SK-N-SH (cell line): ENCODE results near the gene SZRD1. TPM values are rescaled to one million over a fixed set of nuclear protein-coding genes. Genes with fewer than 3 reads are reported as not detected.

Experiments
- CTCF ChIA-PET: fragments of 300-600, 350-600 bp; formaldehyde crosslinking; extraction: SDS; loops from one replicate; lab custom pipeline; 2021; lab: Yijun Ruan, JAX
- POLR2A ChIA-PET: fragments of 350-600 bp; sonication (Branson Sonifier 250); formaldehyde crosslinking; extraction: SDS; loops from one replicate; lab custom pipeline; 2020; ENCODE audit warnings: antibody characterized with exemption, inconsistent platforms; lab: Yijun Ruan, JAX
- DNase-seq: peaks from one replicate; pipeline ENCODE4 v3.0.0; 2012
- H2AFZ ChIP-seq: fragments of 200-600 bp; sonication (generic); 2 replicates; pipeline ENCODE4 v1.8.1; 2016; ENCODE audit warnings: antibody characterized with exemption, mild to moderate bottlenecking, low read depth
- H3F3A ChIP-seq: fragments of 200-600 bp; sonication (generic); replicated peaks from 2 replicates; pipeline ENCODE3; 2016; ENCODE audit warnings: antibody characterized with exemption, mild to moderate bottlenecking; ENCODE audit not compliant: insufficient read depth
- H3K27ac ChIP-seq, 2 experiments: fragments of 200-500 bp in 1 of 2; fragments of 200-600 bp in 1 of 2; sonication (Bioruptor generic) in 1 of 2; sonication (generic), shearing (Covaris generic) in 1 of 2; 2 replicates each; pipeline versions ENCODE4 v1.5.1 to v1.6.1; 2014 to 2016; ENCODE audit warnings: low read depth in 2 of 2, inconsistent platforms in 1 of 2, low read length in 1 of 2, mild to moderate bottlenecking in 1 of 2, mixed read lengths in 1 of 2
- H3K27me3 ChIP-seq: fragments of 200-600 bp; sonication (generic), shearing (Covaris generic); 2 replicates; pipeline ENCODE4 v1.6.1; 2016; ENCODE audit warnings: mixed run types; ENCODE audit not compliant: insufficient read depth
- H3K36me3 ChIP-seq, 2 experiments: fragments of 200-500 bp in 1 of 2; fragments of 200-600 bp in 1 of 2; sonication (Bioruptor generic) in 1 of 2; sonication (generic) in 1 of 2; replicated peaks in 1 of 2; 2 replicates each; pipeline versions ENCODE3 to v1.5.1; 2014 to 2016; ENCODE audit warnings: low read length in 1 of 2, mild to moderate bottlenecking in 1 of 2; ENCODE audit not compliant: insufficient read depth in 2 of 2, control insufficient read depth in 1 of 2
- H3K4me1 ChIP-seq, 2 experiments: fragments of 200-500 bp in 1 of 2; fragments of 200-600 bp in 1 of 2; sonication (Bioruptor generic) in 1 of 2; sonication (generic), shearing (Covaris generic) in 1 of 2; 2 replicates each; pipeline versions ENCODE4 v1.5.1 to v1.6.1; 2014 to 2016; ENCODE audit warnings: low read depth in 1 of 2, low read length in 1 of 2, mixed run types in 1 of 2; ENCODE audit not compliant: insufficient read depth in 2 of 2, control insufficient read depth in 1 of 2
- H3K4me2 ChIP-seq: fragments of 200-600 bp; sonication (generic), shearing (Covaris generic); 2 replicates; pipeline ENCODE4 v1.6.1; 2017; ENCODE audit warnings: mixed run types
- H3K4me3 ChIP-seq, 2 experiments: fragments of 200-500 bp in 1 of 2; fragments of 200-600 bp in 1 of 2; sonication (Bioruptor generic) in 1 of 2; sonication (generic), shearing (Covaris generic) in 1 of 2; 2 replicates each; pipeline versions ENCODE4 v1.5.1 to v1.8.1; 2014 to 2016; ENCODE audit warnings: low read depth in 2 of 2, inconsistent platforms in 1 of 2, low read length in 1 of 2, mild to moderate bottlenecking in 1 of 2, mixed read lengths in 1 of 2, moderate library complexity in 1 of 2
- H3K79me2 ChIP-seq: fragments of 200-600 bp; sonication (generic); 2 replicates; pipeline ENCODE4 v1.8.1; 2017; ENCODE audit warnings: mild to moderate bottlenecking; ENCODE audit not compliant: insufficient read depth
- H3K9ac ChIP-seq: fragments of 200-600 bp; sonication (generic); 2 replicates; pipeline ENCODE4 v1.6.1; 2017; ENCODE audit warnings: mixed run types
- H3K9me2 ChIP-seq: fragments of 200-600 bp; sonication (generic); 2 replicates; pipeline ENCODE4 v1.6.1; 2017; ENCODE audit warnings: mixed run types
- H3K9me3 ChIP-seq: fragments of 200-600 bp; sonication (generic); 2 replicates; pipeline ENCODE4 v1.6.1; 2017; ENCODE audit warnings: mixed run types, mild to moderate bottlenecking, moderate library complexity
- H4K20me1 ChIP-seq: fragments of 200-600 bp; sonication (generic); 2 replicates; pipeline ENCODE4 v1.6.1; 2017; ENCODE audit warnings: mild to moderate bottlenecking, mixed run types; ENCODE audit not compliant: insufficient read depth
- FOSL2 ChIP-seq: IDR thresholded peaks from 2 replicates; pipeline ENCODE4 v1.4.0; 2012; ENCODE audit warnings: low read depth, mild to moderate bottlenecking, moderate library complexity, borderline replicate concordance
- FOXJ3 ChIP-seq: sonication (generic); formaldehyde crosslinking; IDR thresholded peaks from 2 replicates; pipeline ENCODE4 v1.5.1; 2020; ENCODE audit warnings: mild to moderate bottlenecking, missing genetic modification reagents
- FOXM1 ChIP-seq: IDR thresholded peaks from 2 replicates; pipeline ENCODE4 v1.4.0; 2012; ENCODE audit warnings: low read depth, mild to moderate bottlenecking
- GATA2 ChIP-seq: sonication (generic); formaldehyde crosslinking; IDR thresholded peaks from 2 replicates; pipeline ENCODE4 v1.5.0; 2020; ENCODE audit warnings: mild to moderate bottlenecking, missing genetic modification reagents
- MXI1 ChIP-seq: IDR thresholded peaks from 2 replicates; pipeline ENCODE4 v1.6.1; 2012; ENCODE audit warnings: mild to moderate bottlenecking, low read depth, low read length, improper control_type of control experiment
- NFIC ChIP-seq: IDR thresholded peaks from 2 replicates; pipeline ENCODE4 v1.4.0; 2012; ENCODE audit warnings: borderline replicate concordance
- NRF1 ChIP-seq: IDR thresholded peaks from 2 replicates; pipeline ENCODE4 v1.6.1; 2012; ENCODE audit warnings: low read depth, mild to moderate bottlenecking, low read length
- RAD21 ChIP-seq: IDR thresholded peaks from 2 replicates; pipeline ENCODE4 v1.6.1; 2012; ENCODE audit warnings: mild to moderate bottlenecking, low read length
- RXRA ChIP-seq: IDR thresholded peaks from 2 replicates; pipeline ENCODE4 v1.4.0; 2012; ENCODE audit warnings: low read depth, mild to moderate bottlenecking, borderline replicate concordance
- TAF1 ChIP-seq: IDR thresholded peaks from 2 replicates; pipeline ENCODE4 v1.6.1; 2012; ENCODE audit warnings: low read depth, mild to moderate bottlenecking, low read length, moderate library complexity, borderline replicate concordance
- TEAD4 ChIP-seq: IDR thresholded peaks from 2 replicates; pipeline ENCODE4 v1.4.0; 2012; ENCODE audit warnings: mild to moderate bottlenecking, borderline replicate concordance; ENCODE audit not compliant: insufficient read depth
- WGBS: methylation state at CpG from one replicate; pipeline ENCODE4 v1.1.6; 2017; ENCODE audit warnings: low lambda C conversion rate; 5-methylcytosine and 5-hydroxymethylcytosine counted together
- polyA plus RNA-seq, 3 experiments: library from polyadenylated mRNA; depleted of rRNA; stranded (reverse); fragments of >200 nt; gene quantifications; 2 replicates each; pipeline ENCODE4 v1.2.3, GENCODE V29; 2012
- TF ChIP-seq, protein P1 (sequence below): IDR thresholded peaks from 2 replicates; pipeline ENCODE4 v1.4.0; 2012; ENCODE audit warnings: low read depth, borderline replicate concordance

Gene SZRD1
- polyA plus RNA-seq, 1 of the 3 experiments (the other 2 are of a cell fraction), result 119 TPM

DNA sequence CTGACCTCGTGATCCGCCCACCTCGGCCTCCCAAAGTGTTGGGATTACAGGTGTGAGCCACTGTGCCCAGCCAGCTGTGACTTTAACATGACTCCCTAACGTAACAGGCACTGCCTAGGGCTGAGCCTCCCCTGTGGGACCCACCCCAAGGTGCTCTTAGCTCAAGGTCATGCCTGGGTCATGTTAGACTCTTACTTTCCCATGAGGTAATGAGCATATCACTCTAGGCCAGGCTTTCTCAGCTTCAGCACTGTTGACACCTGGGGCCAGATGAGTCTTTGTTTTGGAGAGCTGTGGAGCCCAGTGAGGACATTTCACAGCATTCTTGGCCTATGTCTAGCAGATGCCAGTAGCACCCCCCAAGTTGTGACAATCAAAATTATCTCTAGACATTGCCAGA is 78.0 kb downstream of the SZRD1 start:
- DNase-seq, result no peak

DNA sequence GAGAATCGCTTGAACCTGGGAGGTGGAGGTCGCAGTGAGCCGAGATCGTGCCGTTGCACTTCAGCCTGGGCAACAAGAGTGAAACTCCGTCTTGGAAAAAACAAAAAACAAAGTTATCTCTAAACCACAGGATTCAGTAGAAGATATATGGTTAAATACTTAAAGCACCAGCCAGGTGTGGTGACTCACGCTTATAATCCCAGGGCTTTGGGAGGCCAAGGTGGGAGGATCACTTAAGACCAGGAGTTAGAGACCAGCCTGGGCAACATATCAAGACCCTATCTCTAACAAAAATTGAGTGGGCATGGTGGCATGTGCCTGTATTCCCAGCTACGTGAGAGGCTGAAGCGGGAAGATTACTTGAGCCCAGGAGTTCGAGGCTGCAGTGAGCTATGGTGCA is 79.1 kb downstream of the SZRD1 start:
- Histone ChIP-seq H3K27ac (no peak overlapping the region), H3K79me2 (peaks cover 82% of the 10 kb centered on the region)
- 97% methylated on average over 10 of the region's 10 CpGs for WGBS

More for the DNA sequence above, 78.0 kb downstream of the SZRD1 start:
- H3K36me3 ChIP-seq, result peaks cover 38 to 55% of the 10 kb centered on the region in 2 experiments
- peaks cover 79% of the 10 kb centered on the region for H3K79me2 ChIP-seq
- peaks cover 9% of the 10 kb centered on the region; the same call in 1 of the 2 replicates for H4K20me1 ChIP-seq
- no peaks in the 10 kb centered on the region for H3K27me3 ChIP-seq
- H3K4me1 ChIP-seq, result peaks cover 2 to 5% of the 10 kb centered on the region in 2 experiments; a peak in 1 of 4 replicates
- H2AFZ ChIP-seq, result no peak overlapping the region
- WGBS, result 96% methylated on average over 3 of the region's 4 CpGs
- H3K9ac ChIP-seq, result no peak overlapping the region
- H3F3A ChIP-seq, result peaks cover 1% of the 10 kb centered on the region
- no peaks in the 10 kb centered on the region for H3K9me3 ChIP-seq
- no peak overlapping the region for H3K4me2 ChIP-seq
- CTCF ChIA-PET, result no interaction called here
- TF ChIP-seq TAF1, result no peak
- no peak for TF ChIP-seq GATA2 (CRISPR knock-in tag)
- POLR2A ChIA-PET, result no interaction called here
- no peak overlapping the region for H3K4me3 ChIP-seq
- H3K9me2 ChIP-seq, result no peaks in the 10 kb centered on the region
- H3K27ac ChIP-seq, result no peak overlapping the region

DNA sequence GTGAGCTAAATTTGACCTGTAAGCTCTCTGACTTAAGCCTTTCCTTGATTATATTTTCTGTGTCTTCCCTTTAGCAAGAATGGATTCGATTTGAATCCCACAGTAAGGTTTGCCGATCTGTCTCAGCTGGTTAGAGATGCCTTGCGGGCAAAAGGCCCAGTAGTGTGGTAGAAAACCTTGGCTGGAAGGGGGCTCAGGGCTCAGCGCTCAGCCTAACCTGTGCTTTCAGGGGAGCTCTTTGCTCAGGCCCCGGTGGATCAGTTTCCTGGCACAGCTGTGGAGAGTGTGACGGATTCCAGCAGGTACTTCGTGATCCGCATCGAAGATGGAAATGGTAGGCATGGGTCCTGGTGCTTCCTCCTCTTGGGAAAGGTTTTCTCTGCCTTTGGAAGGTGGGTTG is 80.6 kb downstream of the SZRD1 start:
- no peaks in the 10 kb centered on the region for H3K27me3 ChIP-seq
- H3F3A ChIP-seq, result peaks cover 6% of the 10 kb centered on the region
- H3K4me2 ChIP-seq, result no peak overlapping the region
- no peak overlapping the region for H2AFZ ChIP-seq
- POLR2A ChIA-PET, result no interaction called here
- 95% methylated on average over 9 of the region's 9 CpGs for WGBS
- no peak for TF ChIP-seq RXRA
- TF ChIP-seq, all 33 proteins: peak for 0
- H3K9me2 ChIP-seq, result no peaks in the 10 kb centered on the region
- peaks cover 9% of the 10 kb centered on the region; the same call in 1 of the 2 replicates for H4K20me1 ChIP-seq
- peaks cover 72% of the 10 kb centered on the region for H3K79me2 ChIP-seq
- H3K4me3 ChIP-seq, result no peak overlapping the region
- CTCF ChIA-PET, result no interaction called here
- no peak overlapping the region for H3K27ac ChIP-seq
- H3K4me1 ChIP-seq, result no peaks in the 10 kb centered on the region; a peak in 1 of 4 replicates
- H3K9me3 ChIP-seq, result no peaks in the 10 kb centered on the region
- DNase-seq, result no peak
- no peak overlapping the region for H3K9ac ChIP-seq
- H3K36me3 ChIP-seq, result peaks cover 45 to 78% of the 10 kb centered on the region in 2 experiments

More for the DNA sequence above, 79.1 kb downstream of the SZRD1 start:
- Histone ChIP-seq H2AFZ (no peak overlapping the region), H3K4me2 (no peak overlapping the region), H3K36me3 (peaks cover 45 to 64% of the 10 kb centered on the region in 2 experiments), H3K27me3 (no peaks in the 10 kb centered on the region), H4K20me1 (peaks cover 15% of the 10 kb centered on the region; the same call in 1 of the 2 replicates), H3K9me2 (no peaks in the 10 kb centered on the region), H3K4me1 (peaks cover 0 to 2% of the 10 kb centered on the region in 2 experiments; a peak in 1 of 4 replicates), H3F3A (peaks cover 6% of the 10 kb centered on the region), H3K4me3 (no peak overlapping the region), H3K9me3 (no peaks in the 10 kb centered on the region), H3K9ac (no peak overlapping the region)
- DNase-seq, result no peak
- no peak for TF ChIP-seq RXRA
- no peak for TF ChIP-seq TEAD4
- TF ChIP-seq, protein P1, sequence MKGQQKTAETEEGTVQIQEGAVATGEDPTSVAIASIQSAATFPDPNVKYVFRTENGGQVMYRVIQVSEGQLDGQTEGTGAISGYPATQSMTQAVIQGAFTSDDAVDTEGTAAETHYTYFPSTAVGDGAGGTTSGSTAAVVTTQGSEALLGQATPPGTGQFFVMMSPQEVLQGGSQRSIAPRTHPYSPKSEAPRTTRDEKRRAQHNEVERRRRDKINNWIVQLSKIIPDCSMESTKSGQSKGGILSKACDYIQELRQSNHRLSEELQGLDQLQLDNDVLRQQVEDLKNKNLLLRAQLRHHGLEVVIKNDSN, result no peak
- TF ChIP-seq GATA2 (CRISPR knock-in tag), result no peak
- no peak for TF ChIP-seq FOXJ3 (CRISPR knock-in tag)
- TF ChIP-seq FOXM1, result no peak
- TF ChIP-seq MXI1, result no peak
- TF ChIP-seq NRF1, result no peak
- no peak for TF ChIP-seq RAD21
- TF ChIP-seq FOSL2, result no peak
- no peak for TF ChIP-seq NFIC
- ChIA-PET CTCF (no interaction called here), POLR2A (no interaction called here)

Other genes starting within 250 kb of the SZRD1 start
- 82.2 and 126 TPM in 2 replicates for gene EPHA2, start 211.2 kb upstream of the SZRD1 start, polyA plus RNA-seq (2012; rRNA removed)
- gene ARHGEF19, start 154.6 kb upstream of the SZRD1 start, polyA plus RNA-seq (2012; rRNA removed), result 11.5 and 11.8 TPM in 2 replicates
- gene CPLANE2, start 130.1 kb upstream of the SZRD1 start, polyA plus RNA-seq (2012; rRNA removed), result 6.5 and 8.6 TPM in 2 replicates
- 8.6 and 10.3 TPM in 2 replicates for gene FBXO42, start 14.8 kb upstream of the SZRD1 start, polyA plus RNA-seq (2012; rRNA removed)
- gene SPATA21, start 70.2 kb downstream of the SZRD1 start, polyA plus RNA-seq (2012; rRNA removed), result 0.10 TPM in 1 of 2 replicates, not detected in the other
- 100.0 and 116 TPM in 2 replicates for gene NECAP2, start 73.5 kb downstream of the SZRD1 start, polyA plus RNA-seq (2012; rRNA removed)
- gene RNU1-1, start 147.0 kb downstream of the SZRD1 start, polyA plus RNA-seq (2012; rRNA removed), result not detected in 2 replicates
- 29.8 and 39.7 TPM in 2 replicates for gene NBPF1, start 246.3 kb downstream of the SZRD1 start, polyA plus RNA-seq (2012; rRNA removed)